Measurements from ENCODE around the gene MYO18A. TPM values are rescaled to one million over a fixed set of nuclear protein-coding genes. Genes with fewer than 3 reads are reported as not detected.

MYO18A gene
- total and polyA plus RNA-seq, 2 of the 4 experiments (the other 2 are of a cell fraction): 22.4 to 39.1 TPM

DNA sequence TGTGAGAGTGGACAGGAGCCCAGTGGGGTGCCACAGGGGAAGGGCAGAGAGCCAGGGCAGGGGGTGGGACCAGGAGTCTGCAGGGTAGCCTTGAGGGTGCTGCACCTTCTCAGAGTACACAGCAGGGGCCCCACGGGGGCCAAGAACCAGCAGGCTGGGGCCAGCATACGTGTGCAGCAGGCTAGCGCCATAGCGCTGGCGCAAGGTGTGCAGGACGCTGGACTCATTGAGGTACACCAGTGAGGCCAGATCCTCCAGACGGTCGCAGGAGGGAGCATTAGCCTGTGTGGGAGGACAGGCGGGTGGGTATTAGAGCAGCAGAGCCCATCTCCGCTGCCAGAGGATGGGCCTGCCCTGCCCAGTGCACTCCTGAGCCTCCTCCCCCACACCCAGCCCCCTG, 58.8 kb downstream of the MYO18A start:
- H3K27ac ChIP-seq (ENCODE audit: insufficient read depth, low read length): no peak overlapping the region
- H4K20me1 ChIP-seq (ENCODE audit: insufficient read depth, low read length): peaks cover 34% of the 10 kb centered on the region
- no peak overlapping the region for H4K91ac ChIP-seq (ENCODE audit: insufficient read depth, low read depth, low read length)
- H4K8ac ChIP-seq (ENCODE audit: low read depth in 2 of 2, low read length in 2 of 2): no peak overlapping the region
- dilution Hi-C loops (cut with HindIII; ENCODE audit: low sequenced_read_pairs, unreplicated experiment) (no loop called here), intact Hi-C loops (cut with micrococcal nuclease) (no loop called here), in situ Hi-C loops (cut with MboI; ENCODE audit: low sequenced_read_pairs) (no loop called here)
- TF ChIP-seq SMC3 (IDR thresholded peaks at IDR 0.05; ENCODE audit: low read depth, low read length) (no peak), POLR2A (IDR thresholded peaks at IDR 0.05; ENCODE audit: low read depth, low read length) (no peak), RCOR1 (IDR thresholded peaks at IDR 0.05; ENCODE audit: insufficient replicate concordance, low read length) (no peak), NFE2L2 (IDR thresholded peaks at IDR 0.05; ENCODE audit: low read depth, low read length) (no peak), RAD21 (IDR thresholded peaks at IDR 0.05; ENCODE audit: low read length) (no peak)
- TF ChIP-seq, protein P1, sequence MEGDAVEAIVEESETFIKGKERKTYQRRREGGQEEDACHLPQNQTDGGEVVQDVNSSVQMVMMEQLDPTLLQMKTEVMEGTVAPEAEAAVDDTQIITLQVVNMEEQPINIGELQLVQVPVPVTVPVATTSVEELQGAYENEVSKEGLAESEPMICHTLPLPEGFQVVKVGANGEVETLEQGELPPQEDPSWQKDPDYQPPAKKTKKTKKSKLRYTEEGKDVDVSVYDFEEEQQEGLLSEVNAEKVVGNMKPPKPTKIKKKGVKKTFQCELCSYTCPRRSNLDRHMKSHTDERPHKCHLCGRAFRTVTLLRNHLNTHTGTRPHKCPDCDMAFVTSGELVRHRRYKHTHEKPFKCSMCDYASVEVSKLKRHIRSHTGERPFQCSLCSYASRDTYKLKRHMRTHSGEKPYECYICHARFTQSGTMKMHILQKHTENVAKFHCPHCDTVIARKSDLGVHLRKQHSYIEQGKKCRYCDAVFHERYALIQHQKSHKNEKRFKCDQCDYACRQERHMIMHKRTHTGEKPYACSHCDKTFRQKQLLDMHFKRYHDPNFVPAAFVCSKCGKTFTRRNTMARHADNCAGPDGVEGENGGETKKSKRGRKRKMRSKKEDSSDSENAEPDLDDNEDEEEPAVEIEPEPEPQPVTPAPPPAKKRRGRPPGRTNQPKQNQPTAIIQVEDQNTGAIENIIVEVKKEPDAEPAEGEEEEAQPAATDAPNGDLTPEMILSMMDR (conservative IDR thresholded peaks at IDR 0.05; ENCODE audit: low read depth, low read length): no peak
- no peak overlapping the region for H2AK5ac ChIP-seq (ENCODE audit: low read depth, low read length)
- H3K79me1 ChIP-seq (ENCODE audit: low read depth in 1 of 2, low read length in 2 of 2): peaks cover 5 to 21% of the 10 kb centered on the region in 2 experiments; a peak in 3 of 4 replicates
- H3K4me3 ChIP-seq (ENCODE audit: insufficient read depth, low read depth, low read length): no peak overlapping the region
- H3K9me3 ChIP-seq (ENCODE audit: control insufficient read depth, insufficient read depth, low read length): no peaks in the 10 kb centered on the region
- POLR2A ChIA-PET (ENCODE audit: unreplicated experiment): no interaction called here
- H2BK120ac ChIP-seq (ENCODE audit: low read depth, low read length): no peak overlapping the region
- 0 out of 2 replicates have a peak, but pooled peaks cover 3% of the 10 kb centered on the region for H3K9me1 ChIP-seq (ENCODE audit: insufficient read depth, low read length)
- H3K4me2 ChIP-seq (ENCODE audit: low read depth, low read length): no peak overlapping the region
- H2AK9ac ChIP-seq (replicated peaks; ENCODE audit: low read depth, low read length, poor library complexity): no peak overlapping the region
- peaks cover 25% of the 10 kb centered on the region for H3K36me3 ChIP-seq (ENCODE audit: control insufficient read depth, insufficient read depth, low read length)
- CTCF ChIA-PET: no interaction called here
- no peak overlapping the region for H2BK5ac ChIP-seq (ENCODE audit: low read depth, low read length, poor library complexity, severe bottlenecking)
- H3K14ac ChIP-seq (replicated peaks; ENCODE audit: low read depth, low read length): no peak overlapping the region
- 60% methylated on average over 1 of the region's 10 CpGs; no CpG with 5 or more reads in 1 of the 2 experiments for WGBS, 2 experiments (ENCODE audit: extremely low coverage in 2 of 2, insufficient read length in 1 of 2)
- BruUV-seq (replicated peaks): no TSS peak
- no peak overlapping the region for H3K4ac ChIP-seq (ENCODE audit: low read depth, low read length)
- no peak overlapping the region for H2BK20ac ChIP-seq (ENCODE audit: low read depth, low read length)
- no peak overlapping the region for H4K5ac ChIP-seq (ENCODE audit: low read depth, low read length)
- no peak for DNase-seq
- no peak for ATAC-seq (ENCODE audit: low read depth)
- no peak overlapping the region for H2BK15ac ChIP-seq (ENCODE audit: low read depth, low read length)
- H3K27me3 ChIP-seq (ENCODE audit: control insufficient read depth, insufficient read depth, low read length): no peaks in the 10 kb centered on the region
- H3K23ac ChIP-seq (ENCODE audit: low read depth, low read length): no peak overlapping the region
- H2AFZ ChIP-seq (replicated peaks; ENCODE audit: low read length, poor library complexity): no peak overlapping the region
- no peaks in the 10 kb centered on the region for H3K4me1 ChIP-seq (ENCODE audit: control insufficient read depth, insufficient read depth, low read length)
- H3K56ac ChIP-seq (ENCODE audit: extremely low read depth, insufficient read depth, low read length): no peak overlapping the region
- no peak overlapping the region for H3K9ac ChIP-seq (ENCODE audit: low read depth, low read length)
- no peak overlapping the region for H3K18ac ChIP-seq (ENCODE audit: low read depth, low read length)

Measured in IMR-90 (cell line).